CD4-positive, alpha-beta T cell treated with Interleukin-15 for 1 hour (primary cell): ENCODE data around the gene MYO16.

Experiments used
- DNase-seq: peaks from one replicate; pipeline ENCODE4 v3.0.0-alpha.2; 2020

MYO16 gene

DNA sequence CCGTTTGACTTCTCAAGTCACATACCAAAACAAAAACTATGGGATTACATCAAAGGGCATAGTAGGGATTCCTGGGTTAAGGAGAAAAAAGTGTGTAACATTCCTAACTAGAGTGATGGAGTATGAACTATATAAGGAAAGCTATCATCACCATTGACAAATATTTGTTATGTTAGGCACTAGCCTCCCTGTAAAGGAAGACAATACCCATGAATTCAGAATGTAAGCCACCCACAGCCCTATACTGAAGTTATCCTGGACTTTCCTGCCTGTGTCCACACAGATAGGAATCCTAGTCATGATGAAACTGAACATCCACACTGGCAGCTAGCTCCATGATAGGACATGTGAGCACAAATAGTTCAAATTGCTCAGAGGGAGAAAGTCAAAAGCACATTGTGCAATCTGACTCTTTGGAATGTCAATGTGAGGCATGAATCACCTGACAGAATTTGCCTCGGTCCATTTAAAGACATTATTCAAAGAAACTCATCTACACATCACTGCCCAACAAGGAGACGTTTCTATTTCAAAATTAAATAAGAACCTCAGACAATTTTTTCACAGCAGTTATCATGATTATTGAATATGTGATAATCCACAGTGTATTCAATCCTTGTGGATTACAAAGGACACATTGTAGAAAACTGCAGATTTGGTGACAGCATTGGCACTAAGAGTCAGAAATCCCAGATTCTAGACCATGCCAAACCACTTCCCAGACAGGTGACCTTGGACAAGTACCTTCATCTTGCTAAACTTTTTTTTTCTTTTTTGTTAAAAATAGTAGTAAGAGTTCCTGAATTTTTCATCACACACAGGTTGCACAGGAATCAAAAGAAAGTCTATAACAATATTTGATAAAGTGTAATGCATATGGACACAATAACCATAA lies 627.7 kb downstream of the MYO16 start:
- DNase-seq: no peak
